ENCODE results near the gene LMNA. TPM values are rescaled to one million over a fixed set of nuclear protein-coding genes. Genes with fewer than 3 reads are reported as not detected.
A peak's percentile ranks its signal among the peaks of the same experiment; 100 is the strongest.

Gene LMNA
- total and polyA plus RNA-seq, 4 donors = 60.4 to 160 (median 97.2) TPM

DNA sequence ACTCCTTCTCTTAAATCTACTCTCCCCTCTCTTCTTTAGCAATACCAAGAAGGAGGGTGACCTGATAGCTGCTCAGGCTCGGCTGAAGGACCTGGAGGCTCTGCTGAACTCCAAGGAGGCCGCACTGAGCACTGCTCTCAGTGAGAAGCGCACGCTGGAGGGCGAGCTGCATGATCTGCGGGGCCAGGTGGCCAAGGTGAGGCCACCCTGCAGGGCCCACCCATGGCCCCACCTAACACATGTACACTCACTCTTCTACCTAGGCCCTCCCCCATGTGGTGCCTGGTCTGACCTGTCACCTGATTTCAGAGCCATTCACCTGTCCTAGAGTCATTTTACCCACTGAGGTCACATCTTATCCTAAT is 16.0 kb downstream of the LMNA start:
- H3K27ac ChIP-seq (ENCODE audit: low read depth in 1 of 2, low read length in 2 of 2) = peak overlapping the region in 1 of 2 donors; percentile 26
- no peaks in the 10 kb centered on the region for H3K9me3 ChIP-seq (ENCODE audit: control insufficient read depth in 4 of 4, low read length in 3 of 4)
- no peak for DNase-seq (ENCODE audit: low spot score)
- H3K9ac ChIP-seq (ENCODE audit: low read depth in 1 of 2, low read length in 2 of 2) = no peak overlapping the region
- no peak overlapping the region for H3K4me3 ChIP-seq (ENCODE audit: low read depth in 1 of 3, low read length in 3 of 3)
- H3K27me3 ChIP-seq (ENCODE audit: control insufficient read depth in 4 of 4, insufficient read depth in 4 of 4, low read length in 3 of 4) = no peaks in the 10 kb centered on the region
- H3K36me3 ChIP-seq (ENCODE audit: control insufficient read depth in 4 of 4, insufficient read depth in 3 of 4, low read depth in 1 of 4, low read length in 3 of 4) = peaks cover 13 to 30% (median 17%) of the 10 kb centered on the region in 4 donors
- 82% methylated on average over 6 of the region's 6 CpGs for WGBS
- no peak for TF ChIP-seq HNF4G (IDR thresholded peaks at IDR 0.05)
- no peak for TF ChIP-seq YY1 (IDR thresholded peaks at IDR 0.05)
- TF ChIP-seq ZBTB33 (IDR thresholded peaks at IDR 0.05) = no peak
- TF ChIP-seq FOXA2 (IDR thresholded peaks at IDR 0.05) = no peak
- no peak for TF ChIP-seq SP1 (IDR thresholded peaks at IDR 0.05)
- no peak for TF ChIP-seq HNF4A (conservative IDR thresholded peaks at IDR 0.05)
- TF ChIP-seq, protein P1, sequence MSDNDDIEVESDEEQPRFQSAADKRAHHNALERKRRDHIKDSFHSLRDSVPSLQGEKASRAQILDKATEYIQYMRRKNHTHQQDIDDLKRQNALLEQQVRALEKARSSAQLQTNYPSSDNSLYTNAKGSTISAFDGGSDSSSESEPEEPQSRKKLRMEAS (IDR thresholded peaks at IDR 0.05) = no peak
- no peak for TF ChIP-seq EGR1 (IDR thresholded peaks at IDR 0.05; ENCODE audit: low read depth in 2 of 2)
- no peak for TF ChIP-seq GABPA (IDR thresholded peaks at IDR 0.05 in 1 of 2, conservative IDR thresholded peaks at IDR 0.05 in 1 of 2)
- no peak for TF ChIP-seq TAF1 (conservative IDR thresholded peaks at IDR 0.05)
- no peak for TF ChIP-seq RXRA (IDR thresholded peaks at IDR 0.05)
- no peak for TF ChIP-seq FOXA1 (IDR thresholded peaks at IDR 0.05)
- no peak for TF ChIP-seq ATF3 (IDR thresholded peaks at IDR 0.05)
- TF ChIP-seq RAD21 (IDR thresholded peaks at IDR 0.05) = no peak
- TF ChIP-seq, protein P2, sequence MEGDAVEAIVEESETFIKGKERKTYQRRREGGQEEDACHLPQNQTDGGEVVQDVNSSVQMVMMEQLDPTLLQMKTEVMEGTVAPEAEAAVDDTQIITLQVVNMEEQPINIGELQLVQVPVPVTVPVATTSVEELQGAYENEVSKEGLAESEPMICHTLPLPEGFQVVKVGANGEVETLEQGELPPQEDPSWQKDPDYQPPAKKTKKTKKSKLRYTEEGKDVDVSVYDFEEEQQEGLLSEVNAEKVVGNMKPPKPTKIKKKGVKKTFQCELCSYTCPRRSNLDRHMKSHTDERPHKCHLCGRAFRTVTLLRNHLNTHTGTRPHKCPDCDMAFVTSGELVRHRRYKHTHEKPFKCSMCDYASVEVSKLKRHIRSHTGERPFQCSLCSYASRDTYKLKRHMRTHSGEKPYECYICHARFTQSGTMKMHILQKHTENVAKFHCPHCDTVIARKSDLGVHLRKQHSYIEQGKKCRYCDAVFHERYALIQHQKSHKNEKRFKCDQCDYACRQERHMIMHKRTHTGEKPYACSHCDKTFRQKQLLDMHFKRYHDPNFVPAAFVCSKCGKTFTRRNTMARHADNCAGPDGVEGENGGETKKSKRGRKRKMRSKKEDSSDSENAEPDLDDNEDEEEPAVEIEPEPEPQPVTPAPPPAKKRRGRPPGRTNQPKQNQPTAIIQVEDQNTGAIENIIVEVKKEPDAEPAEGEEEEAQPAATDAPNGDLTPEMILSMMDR (IDR thresholded peaks at IDR 0.05; ENCODE audit: low read depth, low read length, missing input control) = no peak
- no peak for TF ChIP-seq JUND (IDR thresholded peaks at IDR 0.05)
- TF ChIP-seq REST (IDR thresholded peaks at IDR 0.05) = no peak
- peaks cover 0 to 29% (median 20%) of the 10 kb centered on the region in 4 donors for H3K4me1 ChIP-seq (ENCODE audit: control insufficient read depth in 4 of 4, insufficient read depth in 4 of 4, low read length in 3 of 4)

Measured in liver (tissue), 9 donors.